ENCODE measurements around the gene MED29.

The MED29 gene

GRCh38 chr19:39430675-39431593, 39.8 kb downstream of the MED29 start:
- DNase-seq (ENCODE audit: low spot score) = no peak

GRCh38 chr19:39432677-39433025, 41.5 kb downstream of the MED29 start:
- no peak for DNase-seq (ENCODE audit: low spot score)

- no peak for DNase-seq (ENCODE audit: low spot score)
Observed at GRCh38 chr19:39433480-39434079, 42.4 kb downstream of the MED29 start.

- DNase-seq (ENCODE audit: low spot score) = no peak
Observed at GRCh38 chr19:39434123-39435076, 43.2 kb downstream of the MED29 start.

GRCh38 chr19:39435499-39436349, 44.5 kb downstream of the MED29 start, which contains the start of gene RPS16:
TSS of gene RPS16 (minus strand) at chr19:39435949. CDS start at chr19:39435895, 54 bp downstream.
- peak; percentile 99 for DNase-seq (ENCODE audit: low spot score)

- no peak for DNase-seq (ENCODE audit: low spot score)
Observed at GRCh38 chr19:39436350-39436716, 45.2 kb downstream of the MED29 start.

GRCh38 chr19:39438270-39438934, 47.2 kb downstream of the MED29 start:
- no peak for DNase-seq (ENCODE audit: low spot score)

- no peak for DNase-seq (ENCODE audit: low spot score)
Observed at GRCh38 chr19:39444598-39445195, 53.5 kb downstream of the MED29 start.

- peak; percentile 97 for DNase-seq (ENCODE audit: low spot score)
Observed at GRCh38 chr19:39445196-39446111, 54.3 kb downstream of the MED29 start, which contains the start of gene SUPT5H. TSS of gene SUPT5H (plus strand) at chr19:39445582. CDS start at chr19:39445891, 309 bp downstream.

- DNase-seq (ENCODE audit: low spot score) = no peak
Observed at GRCh38 chr19:39446365-39447084, 55.3 kb downstream of the MED29 start.

- DNase-seq (ENCODE audit: low spot score) = no peak
Observed at GRCh38 chr19:39448271-39448670, 57.1 kb downstream of the MED29 start.

GRCh38 chr19:39449116-39449797, 58.1 kb downstream of the MED29 start:
- DNase-seq (ENCODE audit: low spot score) = no peak
